SK-N-SH (cell line): ENCODE results near the gene RER1.

Experiments
- EP300 ChIP-seq, 2 experiments: IDR thresholded peaks; 2 replicates each; pipeline versions ENCODE4 v1.4.0 to v1.6.1; 2012; ENCODE audit warnings: borderline replicate concordance in 1 of 2, low read depth in 1 of 2, low read length in 1 of 2
- EZH2phosphoT487 ChIP-seq: fragments of 200-600 bp; sonication (generic); IDR thresholded peaks from 2 replicates; pipeline ENCODE4 v1.6.1; 2017; ENCODE audit warnings: low read depth, mixed run types, mild to moderate bottlenecking, antibody characterized with exemption, moderate library complexity, borderline replicate concordance
- NFIC ChIP-seq: IDR thresholded peaks from 2 replicates; pipeline ENCODE4 v1.4.0; 2012; ENCODE audit warnings: borderline replicate concordance
- POLR2AphosphoS5 ChIP-seq: IDR thresholded peaks from 2 replicates; pipeline ENCODE4 v1.6.1; 2012; ENCODE audit warnings: low read depth, low read length
- RCOR1 ChIP-seq: fragments of 150-350 bp; IDR thresholded peaks from 2 replicates; pipeline ENCODE4 v1.6.1; 2017; ENCODE audit warnings: antibody characterized with exemption, low read length
- REST ChIP-seq: IDR thresholded peaks from 2 replicates; pipeline ENCODE4 v1.6.1; 2012; ENCODE audit warnings: mild to moderate bottlenecking, low read depth, low read length, moderate library complexity
- SIN3A ChIP-seq: IDR thresholded peaks from 2 replicates; pipeline ENCODE4 v1.6.1; 2012; ENCODE audit warnings: low read depth, mild to moderate bottlenecking, low read length, moderate library complexity, borderline replicate concordance
- SMC3 ChIP-seq: IDR thresholded peaks from 2 replicates; pipeline ENCODE4 v1.6.1; 2012; ENCODE audit warnings: low read depth, low read length, improper control_type of control experiment
- TCF12 ChIP-seq: IDR thresholded peaks from 2 replicates; pipeline ENCODE4 v1.4.0; 2012
- TF ChIP-seq, protein P1 (sequence below): fragments of 200-600 bp; sonication (generic); IDR thresholded peaks from 2 replicates; pipeline ENCODE4 v1.6.1; 2017; ENCODE audit warnings: antibody characterized with exemption, mild to moderate bottlenecking, moderate library complexity
- TF ChIP-seq, protein P2 (sequence below): IDR thresholded peaks from 2 replicates; pipeline ENCODE4 v1.4.0; 2012; ENCODE audit warnings: low read depth

GRCh38 chr1:2428490-2428889 lies 36.8 kb downstream of the RER1 start:
- TF ChIP-seq EZH2phosphoT487 (no peak), EP300 (IDR thresholded peaks at IDR 0.05; ENCODE audit: borderline replicate concordance in 1 of 2, low read depth in 1 of 2, low read length in 1 of 2) (no peak), REST (no peak), NFIC (no peak), POLR2AphosphoS5 (no peak), TCF12 (no peak), SIN3A (no peak), SMC3 (no peak), RCOR1 (no peak)
- TF ChIP-seq, protein P1, sequence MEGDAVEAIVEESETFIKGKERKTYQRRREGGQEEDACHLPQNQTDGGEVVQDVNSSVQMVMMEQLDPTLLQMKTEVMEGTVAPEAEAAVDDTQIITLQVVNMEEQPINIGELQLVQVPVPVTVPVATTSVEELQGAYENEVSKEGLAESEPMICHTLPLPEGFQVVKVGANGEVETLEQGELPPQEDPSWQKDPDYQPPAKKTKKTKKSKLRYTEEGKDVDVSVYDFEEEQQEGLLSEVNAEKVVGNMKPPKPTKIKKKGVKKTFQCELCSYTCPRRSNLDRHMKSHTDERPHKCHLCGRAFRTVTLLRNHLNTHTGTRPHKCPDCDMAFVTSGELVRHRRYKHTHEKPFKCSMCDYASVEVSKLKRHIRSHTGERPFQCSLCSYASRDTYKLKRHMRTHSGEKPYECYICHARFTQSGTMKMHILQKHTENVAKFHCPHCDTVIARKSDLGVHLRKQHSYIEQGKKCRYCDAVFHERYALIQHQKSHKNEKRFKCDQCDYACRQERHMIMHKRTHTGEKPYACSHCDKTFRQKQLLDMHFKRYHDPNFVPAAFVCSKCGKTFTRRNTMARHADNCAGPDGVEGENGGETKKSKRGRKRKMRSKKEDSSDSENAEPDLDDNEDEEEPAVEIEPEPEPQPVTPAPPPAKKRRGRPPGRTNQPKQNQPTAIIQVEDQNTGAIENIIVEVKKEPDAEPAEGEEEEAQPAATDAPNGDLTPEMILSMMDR = no peak
- TF ChIP-seq, protein P2, sequence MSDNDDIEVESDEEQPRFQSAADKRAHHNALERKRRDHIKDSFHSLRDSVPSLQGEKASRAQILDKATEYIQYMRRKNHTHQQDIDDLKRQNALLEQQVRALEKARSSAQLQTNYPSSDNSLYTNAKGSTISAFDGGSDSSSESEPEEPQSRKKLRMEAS = no peak
